ENCODE results near the gene RBMS3.
"Not testable (repeated sequence)": the region's sequence is repeated elsewhere in the genome, so short reads cannot be mapped to it uniquely, and the experiment has no call there.

The RBMS3 gene

DNA sequence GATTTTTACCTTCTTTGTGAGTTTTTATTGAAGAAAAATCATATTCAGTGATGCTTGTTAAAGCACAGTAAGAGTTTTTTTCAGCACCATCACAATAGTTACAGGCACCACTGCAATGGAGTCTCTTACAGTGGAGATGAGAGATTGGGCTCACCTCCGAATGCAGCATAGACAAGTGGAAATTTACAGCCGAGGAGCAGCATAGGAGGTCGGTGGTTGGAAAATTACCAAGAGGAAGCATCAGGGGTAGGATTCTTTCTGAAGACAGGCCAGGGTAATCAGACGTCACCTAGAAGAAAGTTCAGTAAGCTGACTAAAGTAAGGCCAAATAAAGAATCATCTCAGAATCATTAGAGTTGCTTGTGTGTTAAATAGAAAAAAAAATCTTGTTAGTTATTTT is 491.6 kb downstream of the RBMS3 start:
- no peak for DNase-seq (ENCODE audit: low read depth, low spot score)

DNA sequence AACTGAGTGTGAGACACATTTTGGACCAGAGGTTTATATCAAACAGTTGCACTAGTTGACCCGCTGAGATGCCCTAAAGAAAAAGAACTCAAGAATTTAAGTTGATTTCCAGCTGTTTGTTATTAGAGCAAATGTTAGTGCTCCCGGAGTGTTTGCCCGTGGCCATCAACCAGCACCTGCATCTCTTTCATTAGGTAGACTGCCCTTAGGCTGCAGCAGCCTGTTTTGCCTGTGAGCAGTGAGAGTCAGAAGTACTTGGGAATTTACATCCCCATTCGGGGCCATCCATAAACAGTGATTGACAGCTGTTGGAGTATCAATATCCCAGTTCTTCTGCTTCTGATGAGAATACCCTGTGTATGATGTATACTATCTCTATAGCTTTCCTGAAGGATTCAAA is 492.6 kb downstream of the RBMS3 start:
- no peak for DNase-seq (ENCODE audit: low read depth, low spot score)

DNA sequence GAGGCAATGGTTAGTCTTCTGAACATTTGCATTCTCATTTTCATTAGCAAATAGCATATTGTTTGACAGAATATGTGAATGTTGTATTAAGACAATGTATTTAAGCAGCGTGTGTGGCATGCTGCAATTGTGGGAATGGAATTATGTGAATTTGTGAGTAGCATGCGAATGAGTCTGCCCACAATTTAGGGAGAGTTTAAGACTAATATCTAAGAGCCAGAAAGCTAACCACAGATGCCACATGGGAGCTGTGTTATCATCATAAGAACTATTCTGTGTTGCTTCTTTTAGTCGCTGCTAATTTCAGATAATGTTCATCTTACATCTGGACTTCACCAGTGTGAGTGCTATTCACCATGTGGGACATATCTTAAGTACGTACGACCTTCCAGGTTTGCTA is 494.5 kb downstream of the RBMS3 start:
- DNase-seq (ENCODE audit: low read depth, low spot score) = peak; percentile 41

DNA sequence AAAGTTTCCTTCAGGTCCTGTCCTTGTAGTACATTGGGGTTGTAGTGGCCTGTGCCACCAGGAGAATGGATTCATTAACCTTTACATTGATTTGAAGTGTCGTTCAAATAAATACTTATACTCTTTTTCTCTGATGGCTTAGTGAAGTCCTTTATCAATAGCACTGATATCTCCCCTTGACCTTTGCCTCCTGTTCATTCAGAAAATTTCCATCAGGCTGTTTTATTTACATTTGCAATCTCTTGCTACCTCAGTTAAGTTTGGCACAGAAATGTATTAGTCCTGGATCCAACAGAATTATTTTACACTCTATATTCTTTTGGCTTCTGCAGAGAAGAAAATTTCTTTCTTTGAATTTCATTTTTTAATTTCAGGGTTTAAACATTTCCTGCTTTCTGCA is 497.0 kb downstream of the RBMS3 start:
- no peak for DNase-seq (ENCODE audit: low read depth, low spot score)

DNA sequence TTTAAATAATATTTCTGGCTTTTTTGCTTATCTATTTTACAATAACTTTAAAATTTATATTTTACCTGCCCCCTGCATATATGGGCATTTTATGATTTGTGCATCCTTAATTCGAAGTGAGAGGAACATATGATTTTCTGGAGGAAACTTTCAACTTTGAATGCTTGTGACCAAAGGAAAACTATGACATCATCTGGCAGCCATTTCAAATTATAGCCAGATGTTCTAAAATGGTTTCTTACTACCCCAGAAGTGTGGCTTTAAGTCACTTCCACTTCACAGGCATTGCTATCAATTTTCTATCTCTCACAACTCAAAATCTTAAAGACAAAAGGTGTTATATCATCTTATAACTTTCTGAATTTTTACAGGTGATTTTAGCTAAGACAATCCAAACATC is 508.8 kb downstream of the RBMS3 start:
- DNase-seq (ENCODE audit: low read depth, low spot score) = no peak

DNA sequence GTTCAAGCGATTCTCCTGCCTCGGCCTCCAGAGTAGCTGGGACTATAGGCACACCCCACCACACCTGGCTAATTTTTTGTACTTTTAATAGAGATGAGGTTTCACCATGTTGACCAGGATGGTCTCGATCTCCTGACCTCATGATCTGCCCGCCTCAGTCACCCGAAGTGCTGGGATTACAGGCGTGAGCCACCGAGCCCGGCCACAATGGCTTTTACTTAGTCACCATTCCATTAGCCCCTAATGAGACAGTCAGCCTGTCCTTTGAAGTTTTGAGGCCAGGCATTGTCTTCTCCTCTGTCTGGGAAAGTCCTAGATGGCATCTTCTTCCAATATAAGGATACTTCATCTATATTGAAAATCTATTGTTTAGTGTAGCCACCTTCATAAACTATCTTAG is 515.9 kb downstream of the RBMS3 start:
- DNase-seq (ENCODE audit: low read depth, low spot score) = no peak

DNA sequence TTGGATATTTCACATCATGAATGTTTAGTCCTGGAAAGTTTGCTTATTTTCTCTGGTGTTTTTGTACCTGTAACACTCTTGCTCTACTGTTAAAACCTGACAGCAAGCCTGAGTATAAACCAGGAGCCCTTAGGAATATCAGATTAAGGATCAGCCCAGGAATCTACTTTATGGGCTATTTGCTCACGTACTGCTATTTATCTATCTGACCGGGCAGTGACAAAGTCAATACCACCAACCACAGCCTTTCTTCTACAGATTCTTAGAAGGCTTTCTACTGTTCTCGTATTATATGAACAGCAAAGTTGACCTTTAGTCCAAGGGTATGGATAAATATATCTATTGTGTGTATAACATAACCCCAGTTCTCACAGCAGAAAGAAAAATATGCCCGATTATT is 521.2 kb downstream of the RBMS3 start:
- peak; percentile 4 for DNase-seq (ENCODE audit: low read depth, low spot score)

DNA sequence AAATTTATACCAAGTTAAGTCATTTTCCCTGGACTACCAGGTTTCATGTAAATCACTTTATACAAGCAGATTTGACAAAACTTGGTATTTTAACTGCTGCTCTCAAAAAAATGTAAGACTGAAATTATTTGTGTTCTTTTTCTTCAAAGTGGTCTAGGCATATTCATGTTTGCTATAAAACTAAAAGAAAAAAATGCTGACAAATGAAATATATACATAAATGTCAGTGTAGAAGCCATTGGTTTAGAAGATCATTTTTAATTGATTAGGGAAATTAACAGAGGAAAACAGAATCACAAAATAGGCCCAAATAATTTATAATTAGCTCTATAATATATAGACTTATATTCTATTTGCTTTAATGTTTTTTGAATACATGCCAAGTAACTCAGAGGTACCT is 523.2 kb downstream of the RBMS3 start:
- DNase-seq (ENCODE audit: low read depth, low spot score) = no peak

DNA sequence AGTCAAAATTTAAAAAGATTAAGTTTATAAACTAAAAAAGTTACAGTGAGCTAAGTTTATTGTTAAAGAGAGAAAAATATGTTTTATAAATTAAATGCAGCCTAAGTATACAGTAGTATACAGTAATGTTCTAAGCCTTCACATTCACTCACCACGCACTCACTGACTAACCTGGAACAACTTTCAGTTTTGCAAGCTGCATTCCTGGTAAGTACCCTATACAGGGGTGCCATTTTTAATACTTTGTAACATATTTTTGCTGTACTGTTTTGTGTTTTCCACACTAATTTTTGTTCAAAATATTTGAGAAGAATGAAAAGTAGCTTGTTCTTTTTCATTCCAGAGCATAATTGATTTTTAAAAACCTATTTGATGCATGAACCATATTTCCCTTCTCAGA is 524.9 kb downstream of the RBMS3 start:
- DNase-seq (ENCODE audit: low read depth, low spot score) = no peak

DNA sequence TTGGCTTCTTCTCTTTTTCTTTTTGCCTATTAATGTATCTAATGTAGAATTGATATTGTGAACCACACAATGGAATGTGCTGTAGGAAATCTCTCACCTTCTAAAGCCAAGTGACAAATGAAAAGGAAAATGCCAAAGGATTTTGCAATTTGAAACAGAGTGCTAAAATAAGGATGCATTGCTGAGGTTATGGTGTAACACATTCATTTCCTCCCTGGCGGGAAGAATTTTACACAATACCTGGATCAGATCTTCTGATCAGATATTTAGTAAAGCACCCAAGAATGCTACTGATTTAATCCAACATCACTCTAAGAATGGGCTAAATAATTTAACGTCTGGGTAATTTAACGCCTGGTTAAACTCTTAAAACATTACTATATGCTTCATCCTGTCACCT is 527.5 kb downstream of the RBMS3 start:
- DNase-seq (ENCODE audit: low read depth, low spot score) = not testable (repeated sequence)

DNA sequence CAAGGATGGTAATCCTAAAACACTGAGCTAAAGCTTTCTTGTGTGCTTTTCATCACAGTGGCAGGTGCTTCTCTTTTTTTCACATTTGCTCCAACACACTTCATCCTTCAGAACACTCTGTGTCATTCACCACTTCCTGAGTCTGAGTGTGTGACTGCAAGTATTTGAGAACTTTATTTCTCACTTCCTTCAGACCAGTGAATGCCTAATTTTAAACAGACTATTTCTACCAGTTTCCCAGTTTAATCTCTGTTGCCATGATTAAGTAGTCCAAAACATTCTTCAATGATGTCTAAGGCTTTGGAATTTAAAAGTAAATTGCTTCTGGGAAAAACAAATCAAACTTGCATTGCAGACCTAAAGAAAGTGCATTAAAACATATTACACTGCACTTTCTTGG is 541.2 kb downstream of the RBMS3 start:
- DNase-seq (ENCODE audit: low read depth, low spot score) = peak; percentile 45

DNA sequence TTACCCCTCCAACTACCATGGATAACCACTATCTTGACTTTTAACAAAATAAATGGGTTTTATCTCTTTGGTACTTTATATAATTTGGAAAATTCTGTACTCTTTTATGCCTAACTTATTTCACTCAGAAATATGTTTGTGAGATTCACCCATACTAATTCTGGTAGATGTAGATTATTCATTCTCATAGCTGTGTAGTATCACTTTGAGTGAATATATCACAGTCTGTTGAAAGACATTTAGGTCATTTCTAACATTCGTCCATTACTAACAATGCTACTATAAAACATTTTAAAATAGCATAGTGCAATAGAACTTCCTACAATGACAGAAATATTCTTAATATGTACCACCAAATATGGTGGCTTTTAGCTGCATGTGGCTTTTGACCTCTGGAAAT is 542.4 kb downstream of the RBMS3 start:
- DNase-seq (ENCODE audit: low read depth, low spot score) = no peak

DNA sequence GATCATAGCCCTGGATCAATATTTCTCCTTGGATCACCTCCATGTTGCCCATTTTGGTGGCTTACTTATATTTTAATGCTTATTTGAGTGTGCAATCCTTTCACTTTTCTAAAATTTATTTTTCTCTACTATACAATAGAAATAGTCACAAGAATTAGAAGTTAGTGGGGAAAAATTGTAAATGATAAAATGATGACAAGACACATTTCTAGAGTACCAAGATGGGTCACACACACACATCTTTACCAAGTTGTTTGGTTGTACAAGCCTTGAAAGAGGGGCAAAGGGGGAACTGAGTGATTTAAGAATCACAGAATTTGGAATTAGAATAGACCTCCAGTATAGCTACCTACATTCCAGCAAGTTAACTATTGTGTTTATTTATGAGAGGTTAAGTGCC is 545.8 kb downstream of the RBMS3 start:
- no peak for DNase-seq (ENCODE audit: low read depth, low spot score)

DNA sequence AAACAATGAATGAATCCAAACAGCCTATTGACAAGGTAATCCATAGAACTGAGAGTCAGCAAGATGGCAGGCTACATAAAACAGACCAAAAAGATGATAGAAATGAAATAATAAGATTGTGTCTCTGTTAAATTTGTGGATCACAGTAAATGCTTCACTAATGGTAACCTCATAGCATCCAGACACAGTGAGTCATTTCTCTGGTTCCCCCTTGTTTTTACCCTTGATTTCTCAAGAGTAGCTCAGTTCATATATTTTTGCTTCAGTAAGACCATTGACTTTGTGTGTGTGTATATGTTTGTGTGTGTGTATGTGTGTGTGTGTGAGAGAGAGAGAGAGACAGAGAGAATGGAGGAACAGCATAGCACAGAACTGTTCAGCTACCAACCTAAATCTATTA is 546.9 kb downstream of the RBMS3 start:
- DNase-seq (ENCODE audit: low read depth, low spot score) = peak; percentile 20

DNA sequence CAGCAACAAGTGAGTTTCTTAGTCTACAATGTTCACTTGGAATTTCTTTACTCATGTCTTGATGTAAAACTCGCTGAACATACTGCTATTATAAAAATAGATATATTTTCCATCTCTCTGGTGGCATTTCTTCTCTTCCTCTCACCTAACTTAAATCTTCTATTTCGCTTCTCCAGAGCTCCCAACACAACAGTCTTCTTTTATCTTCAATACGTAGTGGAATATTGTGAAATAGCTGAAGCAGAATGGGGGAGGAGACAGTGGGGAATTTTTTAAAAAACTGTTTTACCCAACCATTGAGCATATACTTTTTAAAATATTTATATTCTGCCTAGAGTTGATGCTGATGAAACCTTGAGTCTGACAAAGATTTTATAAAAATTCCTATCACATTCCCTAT is 548.5 kb downstream of the RBMS3 start:
- no peak for DNase-seq (ENCODE audit: low read depth, low spot score)

DNA sequence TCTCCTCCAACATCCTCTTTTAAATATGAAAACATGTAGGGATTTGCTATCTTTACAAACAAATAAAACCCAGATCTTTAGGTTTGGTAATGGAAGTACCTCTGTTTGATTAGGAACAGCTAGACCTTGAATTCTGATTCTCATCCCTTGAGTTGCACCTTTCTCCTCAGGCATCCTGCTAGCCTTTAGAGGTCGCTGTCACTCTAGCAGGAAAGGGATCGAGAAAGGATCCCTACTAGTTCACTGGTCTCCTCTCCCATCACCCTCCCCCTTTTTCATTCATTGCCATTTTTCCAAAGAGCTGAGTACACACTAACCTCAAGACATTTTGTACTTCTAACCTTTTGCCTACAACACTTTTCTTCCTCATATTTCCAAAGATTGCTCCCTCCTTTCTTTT is 569.8 kb downstream of the RBMS3 start:
- no peak for DNase-seq (ENCODE audit: low read depth, low spot score)

DNA sequence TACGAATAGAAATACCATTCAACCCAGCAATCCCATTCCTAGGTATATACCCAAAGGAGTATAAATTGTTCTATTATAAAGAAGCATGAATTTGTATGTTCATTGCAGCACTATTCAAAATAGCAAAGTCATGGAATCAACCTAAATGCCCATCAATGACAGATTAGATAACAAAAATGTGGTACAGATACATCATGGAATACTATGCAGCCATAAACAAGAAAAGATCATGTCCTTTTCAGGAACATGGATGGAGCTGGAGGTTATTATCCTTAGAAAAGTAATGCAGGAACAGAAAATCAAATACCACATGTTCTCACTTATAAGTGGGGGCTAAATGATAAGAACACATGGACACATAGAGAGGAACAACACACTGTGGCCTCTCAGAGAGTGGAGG is 571.9 kb downstream of the RBMS3 start:
- DNase-seq (ENCODE audit: low read depth, low spot score) = no peak

DNA sequence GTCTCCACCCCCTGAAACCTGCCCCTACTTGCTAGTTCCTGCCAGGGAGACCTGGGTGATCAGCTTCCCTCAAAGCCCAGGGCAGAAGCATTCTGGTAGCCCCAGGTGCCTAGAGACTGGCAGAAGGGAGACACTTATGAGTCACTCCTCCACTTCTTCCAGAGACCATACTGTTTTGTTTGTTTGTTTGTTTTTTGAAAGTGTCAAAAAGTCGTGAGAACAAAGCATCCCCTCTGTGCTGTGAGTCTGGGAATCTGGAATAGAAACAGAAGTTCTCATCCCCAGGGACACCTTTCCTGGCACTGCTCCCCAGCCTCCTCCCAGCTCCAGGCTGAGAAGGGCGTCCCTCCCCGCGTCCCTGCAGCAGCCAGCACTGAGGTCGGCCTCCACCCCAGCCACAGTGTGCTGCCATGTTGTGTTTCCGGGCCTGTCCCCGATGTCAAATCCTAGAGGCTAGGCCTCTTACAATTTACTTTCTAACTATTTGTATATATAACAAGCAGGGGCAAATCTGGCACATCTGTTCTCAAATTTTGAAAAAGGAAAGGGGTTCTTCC is 573.0 kb downstream of the RBMS3 start:
- DNase-seq (ENCODE audit: low read depth, low spot score) = no peak

DNA sequence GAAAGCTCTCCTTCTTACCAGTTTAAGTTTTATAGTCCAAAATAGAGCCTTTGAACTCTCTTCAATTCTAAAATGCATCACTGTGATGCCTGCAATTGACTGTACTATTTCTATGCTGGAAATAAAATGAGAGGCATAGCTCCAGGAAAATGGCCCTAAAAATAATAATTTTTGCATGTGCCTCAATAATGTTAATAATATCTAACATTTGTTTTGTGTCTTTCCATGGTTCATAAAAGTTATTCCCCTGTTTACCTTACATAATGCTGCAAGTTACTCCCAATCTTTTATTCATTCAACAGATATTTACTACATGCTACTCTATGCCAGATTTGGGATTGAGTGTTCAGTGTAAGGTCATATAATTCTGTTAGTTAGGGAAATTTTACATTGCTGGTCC is 574.0 kb downstream of the RBMS3 start:
- no peak for DNase-seq (ENCODE audit: low read depth, low spot score)

DNA sequence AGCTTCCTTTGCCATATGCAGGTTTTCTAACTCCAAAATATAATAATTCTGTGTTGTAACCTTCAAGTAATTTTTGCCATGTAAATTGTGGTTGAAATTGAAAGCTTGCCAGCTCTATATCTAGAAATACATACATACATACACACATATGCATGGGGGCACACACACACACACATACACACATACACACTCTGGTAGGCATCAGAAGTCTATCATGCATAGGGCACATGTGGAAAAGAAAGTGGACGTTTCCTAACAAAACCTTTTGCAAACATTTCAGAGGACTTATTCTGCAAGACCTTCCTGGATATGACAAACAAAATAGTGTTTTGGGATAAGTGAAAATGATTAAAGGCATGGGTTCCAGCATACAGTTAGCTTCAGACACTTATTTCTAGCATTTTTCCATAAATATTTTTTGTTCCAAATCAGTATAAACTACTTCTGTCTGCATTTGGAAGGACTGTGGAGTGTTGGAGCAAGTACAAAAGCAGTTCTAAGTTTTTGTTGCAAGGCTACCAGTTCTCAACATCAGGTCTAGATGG is 578.9 kb downstream of the RBMS3 start:
- DNase-seq (ENCODE audit: low read depth, low spot score) = no peak

DNA sequence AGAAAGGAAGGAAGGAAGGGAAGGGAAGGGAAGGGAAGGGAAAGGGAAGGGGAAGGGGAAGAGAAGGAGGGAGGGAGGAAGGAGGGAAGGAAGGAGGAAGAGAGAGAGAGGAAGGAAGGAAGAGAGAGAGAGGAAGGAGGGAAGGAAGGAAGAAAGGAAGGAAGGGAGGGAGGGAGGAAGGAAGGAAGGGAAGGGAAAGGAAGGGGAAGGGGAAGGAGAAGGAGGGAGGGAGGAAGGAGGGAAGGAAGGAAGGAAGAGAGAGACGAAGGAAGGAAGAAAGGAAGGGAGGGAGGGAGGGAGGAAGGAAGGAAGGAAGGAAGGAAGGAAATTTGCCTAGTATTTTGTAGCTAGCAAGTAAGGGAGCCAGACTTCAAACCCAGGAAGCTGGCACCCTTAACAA is 583.9 kb downstream of the RBMS3 start:
- no peak for DNase-seq (ENCODE audit: low read depth, low spot score)

DNA sequence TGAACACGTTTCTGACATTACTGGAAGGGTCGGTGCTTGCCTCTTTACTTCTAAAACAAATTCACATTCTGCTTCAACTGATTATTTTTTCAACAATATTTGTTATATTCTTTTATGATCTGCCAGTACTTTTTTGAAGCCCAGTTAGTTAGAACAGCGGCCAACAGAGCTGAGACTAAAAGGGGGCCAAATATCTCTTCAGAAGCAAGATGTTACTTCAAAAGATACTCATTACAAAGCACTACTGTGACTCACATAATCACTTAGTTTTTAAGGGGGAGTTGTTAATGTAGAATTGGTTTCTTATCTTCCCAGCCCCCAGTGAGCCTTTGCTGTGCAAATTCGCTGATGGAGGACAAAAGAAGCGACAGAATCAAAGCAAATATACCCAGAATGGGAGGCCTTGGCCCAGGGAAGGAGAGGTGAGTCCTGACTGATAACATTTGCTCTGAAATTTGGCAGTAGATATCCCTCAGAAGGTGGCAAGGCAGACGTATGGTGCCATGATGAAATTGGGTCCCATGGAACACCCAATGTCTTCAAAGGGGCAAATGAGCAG is 587.8 kb downstream of the RBMS3 start:
- no peak for DNase-seq (ENCODE audit: low read depth, low spot score)

DNA sequence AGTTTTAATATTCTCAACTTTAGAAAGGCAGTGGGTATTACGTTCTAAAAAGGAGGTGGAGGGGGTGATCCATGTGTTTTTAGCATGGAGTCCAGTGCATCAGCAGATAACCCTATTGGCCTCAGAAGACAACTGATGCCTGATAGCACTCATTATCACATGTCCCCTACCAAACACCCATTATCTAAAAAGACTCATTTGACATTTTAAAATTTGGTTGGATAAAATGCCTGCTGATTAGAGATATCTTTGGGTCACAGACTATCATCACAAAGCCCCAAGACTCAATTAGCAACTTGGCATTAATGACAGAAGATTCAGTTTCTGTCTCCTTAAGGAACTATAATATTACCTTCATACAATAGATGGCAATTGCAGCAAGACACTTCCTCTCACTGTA is 589.3 kb downstream of the RBMS3 start:
- no peak for DNase-seq (ENCODE audit: low read depth, low spot score)

DNA sequence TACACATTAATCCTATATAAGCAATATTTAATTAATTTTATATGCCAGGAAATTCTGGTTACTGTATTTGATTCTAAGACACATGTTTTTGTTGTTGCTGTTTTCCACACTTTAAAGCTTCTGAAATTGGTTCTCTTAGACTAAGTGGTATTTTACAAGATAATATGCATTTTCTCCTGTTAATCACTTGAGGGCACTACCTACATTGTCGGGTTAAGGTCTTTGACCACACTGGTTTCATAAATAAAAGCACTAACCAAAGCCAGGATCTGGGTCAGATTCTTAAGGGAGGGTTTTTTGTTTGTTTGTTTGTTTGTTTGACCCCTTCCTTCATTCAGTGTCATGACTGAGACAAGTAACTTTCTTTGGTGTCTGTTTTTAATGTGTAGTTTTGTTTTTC is 590.2 kb downstream of the RBMS3 start:
- no peak for DNase-seq (ENCODE audit: low read depth, low spot score)
